Measurements from ENCODE around the gene KIAA1586. TPM values are rescaled to one million over a fixed set of nuclear protein-coding genes. Genes with fewer than 3 reads are reported as not detected.

Gene KIAA1586
- total and polyA plus RNA-seq, 2 donors (not counting 3 experiments of a cell fraction or from before 2014, with no cell fraction given) = 1.7 to 14.0 TPM

- no peaks in the 10 kb centered on the region for H3K9me3 ChIP-seq (replicated peaks; ENCODE audit: control insufficient read depth, insufficient read depth, low read length)
- H3K4me1 ChIP-seq (ENCODE audit: control insufficient read depth, extremely low read depth, insufficient read depth, low read length) = no peaks in the 10 kb centered on the region
- H3K9ac ChIP-seq (replicated peaks; ENCODE audit: extremely low read depth, insufficient read depth, low read length) = no peak overlapping the region
- H3K4me2 ChIP-seq (ENCODE audit: insufficient read depth, low read length) = no peak overlapping the region
- no peaks in the 10 kb centered on the region for H3K36me3 ChIP-seq (ENCODE audit: control insufficient read depth in 2 of 2, extremely low read depth in 1 of 2, insufficient read depth in 2 of 2, low read length in 2 of 2)
- DNase-seq (ENCODE audit: low read depth, low spot score) (no peak), FAIRE-seq (no peak)
- TF ChIP-seq FOS (IDR thresholded peaks at IDR 0.05; ENCODE audit: borderline replicate concordance, insufficient read depth, low read length) (no peak), POLR2AphosphoS5 (IDR thresholded peaks at IDR 0.05; ENCODE audit: insufficient read depth, low read depth, low read length) (no peak), POLR2A (IDR thresholded peaks at IDR 0.05; ENCODE audit: low read depth, low read length) (no peak), CTCF (IDR thresholded peaks at IDR 0.05; ENCODE audit: extremely low read depth in 1 of 2, insufficient read depth in 1 of 2, low read depth in 1 of 2, low read length in 2 of 2) (no peak), MAX (IDR thresholded peaks at IDR 0.05; ENCODE audit: insufficient read depth, insufficient read length) (no peak), JUN (IDR thresholded peaks at IDR 0.05; ENCODE audit: borderline replicate concordance, insufficient read depth, insufficient read length, low read depth) (no peak), EZH2 (IDR thresholded peaks at IDR 0.05; ENCODE audit: borderline replicate concordance, low read depth, low read length, severe bottlenecking) (no peak), GATA2 (IDR thresholded peaks at IDR 0.05; ENCODE audit: insufficient read depth, insufficient read length, low read depth, low read length) (no peak), MYC (IDR thresholded peaks at IDR 0.05; ENCODE audit: low read depth, low read length) (no peak)
- no peaks in the 10 kb centered on the region for H3K9me1 ChIP-seq (replicated peaks; ENCODE audit: control insufficient read depth, extremely low read depth, insufficient read depth, low read length)
- dilution Hi-C loops (cut with MboI; ENCODE audit: extremely low pct_ligation_motif_present, low sequenced_read_pairs) (no loop called here), intact Hi-C loops (cut with micrococcal nuclease) (no loop called here)
- no peak overlapping the region for H2AFZ ChIP-seq (ENCODE audit: low read depth, low read length)
- POLR2A ChIA-PET = no interaction called here
- no peak overlapping the region for H3K4me3 ChIP-seq (replicated peaks in 1 of 3; ENCODE audit: insufficient read depth in 1 of 3, low read depth in 1 of 3, low read length in 3 of 3)
- no peaks in the 10 kb centered on the region for H3K79me2 ChIP-seq (ENCODE audit: control insufficient read depth, insufficient read depth, low read length)
- H4K20me1 ChIP-seq (replicated peaks; ENCODE audit: control insufficient read depth, extremely low read depth, insufficient read depth, low read length) = no peaks in the 10 kb centered on the region
- no TSS peak for BruUV-seq (replicated peaks)
- H3K27ac ChIP-seq (ENCODE audit: insufficient read depth, low read depth, low read length) = no peak overlapping the region
- CTCF ChIA-PET = interaction anchor here (1.3 to 3.2 kb wide), 3 partner anchors 10 to 18 kb away, joined by 4 to 8 read pairs (median 5); no protein-coding TSS in a partner anchor
- H3K27me3 ChIP-seq (ENCODE audit: control insufficient read depth in 2 of 2, insufficient read depth in 2 of 2, low read length in 2 of 2) = no peaks in the 10 kb centered on the region
Observed at GRCh38 chr6:57004292-57004691, 42.2 kb upstream of the KIAA1586 start.

Measured in endothelial cell of umbilical vein (primary cell).